ENCODE data around the gene PLEKHH1. TPM values are rescaled to one million over a fixed set of nuclear protein-coding genes. Genes with fewer than 3 reads are reported as not detected.

The PLEKHH1 gene
- total and polyA plus RNA-seq, 3 experiments from 2014 or later = 0.77 to 0.86 TPM; not detected in 1

DNA sequence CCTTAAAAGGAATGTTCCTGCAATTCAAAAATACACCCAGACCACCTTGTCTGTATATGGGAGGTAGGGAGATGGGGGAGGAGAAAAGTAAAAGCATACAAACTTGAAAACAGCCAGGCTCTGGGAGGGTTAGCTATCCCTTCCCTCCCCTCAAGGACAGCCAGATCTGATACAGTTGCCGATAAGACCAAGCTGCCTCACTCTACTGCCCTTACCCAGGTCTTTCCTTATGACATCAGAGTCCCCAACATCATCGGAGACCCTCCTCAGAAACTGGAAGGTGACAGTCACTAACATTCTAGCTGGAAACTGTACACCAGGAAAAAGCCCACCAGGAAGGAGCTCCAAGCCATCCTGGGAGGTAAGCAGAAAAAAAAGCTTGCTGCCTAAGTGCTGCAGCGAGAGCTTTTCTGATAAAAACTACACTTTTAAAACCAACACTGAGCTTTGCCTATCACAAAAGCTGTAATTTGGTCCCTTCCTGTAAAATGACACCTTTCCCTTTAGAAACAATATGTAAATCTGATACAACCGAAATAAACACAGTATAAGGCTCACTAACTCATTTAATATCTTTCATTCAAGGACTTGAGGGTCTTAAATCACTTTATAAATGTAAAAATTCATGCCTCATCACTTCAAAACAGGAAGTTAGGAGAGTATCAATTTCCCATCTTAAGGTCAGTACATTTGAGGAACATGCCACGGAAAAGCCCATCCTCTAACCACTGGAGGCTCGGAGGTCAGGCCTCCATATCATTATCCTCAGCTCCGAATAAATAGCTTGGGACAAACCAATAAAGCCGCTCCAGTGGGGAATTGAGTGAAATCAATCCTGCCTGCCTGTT lies 20.4 kb upstream of the PLEKHH1 start:
- Histone ChIP-seq H3K36me3 (ENCODE audit: insufficient read depth, low read length) (no peaks in the 10 kb centered on the region), H3K4me3 (ENCODE audit: low read length) (no peak overlapping the region), H3K27ac (ENCODE audit: low read depth, low read length) (no peak overlapping the region), H3K4me1 (ENCODE audit: insufficient read depth, low read length) (peaks cover 26% of the 10 kb centered on the region), H3K27me3 (ENCODE audit: insufficient read depth, low read length, poor library complexity, severe bottlenecking) (no peaks in the 10 kb centered on the region), H3K9me3 (ENCODE audit: low read length) (no peaks in the 10 kb centered on the region)
- Mint-ChIP-seq H3K4me3 (peak overlapping the region in 5 of 7 donors; percentile 7 to 96 (median 93)), H3K27ac (peak overlapping the region; percentile 74 to 98 (median 91)), H3K27me3 (peaks cover 0 to 1% of the 10 kb centered on the region in 2 donors), H3K36me3 (peaks cover 0 to 4% (median 2%) of the 10 kb centered on the region in 3 donors), H3K9me3 (no peaks in the 10 kb centered on the region), H3K4me1 (peaks cover 24 to 48% (median 38%) of the 10 kb centered on the region in 3 donors)
- DNase-seq = no peak
- CTCF ChIA-PET = interaction anchor here (0.6 to 3.2 kb wide), 8 partner anchors 12 to 192 kb away, joined by 3 to 16 read pairs (median 5); partner anchors contain the start of genes ATP6V1D and EIF2S1
- POLR2A ChIA-PET = no interaction called here

DNA sequence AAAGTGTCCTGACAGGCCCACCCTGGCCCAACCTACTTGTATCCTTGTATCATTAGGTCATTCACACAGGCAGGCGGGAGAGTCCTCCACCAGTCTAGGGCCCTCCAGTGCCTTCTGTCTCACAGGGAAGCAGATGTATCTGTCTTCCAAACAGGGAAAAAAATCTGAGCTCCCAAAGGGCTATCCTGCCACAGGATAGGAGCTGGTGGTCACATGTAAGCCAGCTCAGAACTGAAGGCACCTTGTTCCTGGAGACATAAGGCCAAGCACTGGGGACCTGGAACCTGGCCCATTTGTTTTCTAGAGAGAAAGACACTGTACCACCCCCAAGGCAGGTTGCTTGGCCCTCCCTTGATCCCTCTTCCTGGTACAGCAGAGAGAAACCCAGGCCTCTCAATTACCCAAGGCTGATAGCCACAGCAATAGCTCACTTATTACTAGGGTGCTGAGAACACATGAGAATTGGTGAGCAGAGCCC lies 19.4 kb upstream of the PLEKHH1 start:
- CTCF ChIA-PET = interaction anchor here (1.1 to 3.2 kb wide), 7 partner anchors 11 to 86 kb away, joined by 3 to 16 read pairs (median 3); partner anchors contain the start of genes PIGH and TMEM229B
- H3K4me3 Mint-ChIP-seq = peak overlapping the region; percentile 93 to 98 (median 95)

DNA sequence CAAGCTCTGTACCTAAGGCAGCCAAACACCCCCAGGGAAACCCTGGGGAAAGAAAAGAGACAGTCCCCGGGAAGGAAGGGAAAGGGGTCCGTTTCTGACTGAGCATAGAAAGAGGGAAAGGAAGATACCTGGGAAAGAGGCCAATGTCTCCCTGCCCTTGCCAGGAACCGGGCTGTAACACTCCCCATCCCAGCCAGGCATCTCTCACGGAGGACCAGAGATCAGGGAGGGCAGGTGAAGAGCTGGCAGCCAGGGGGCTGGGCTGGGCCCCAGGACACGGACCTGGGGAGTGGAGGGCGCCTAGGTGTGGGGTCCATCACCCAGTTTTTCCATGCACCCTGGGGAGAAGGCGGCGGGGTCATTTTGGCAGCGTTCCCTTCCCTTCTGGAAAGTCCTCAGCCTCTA lies 18.9 kb upstream of the PLEKHH1 start:
- ChIA-PET CTCF (interaction anchor here (1.1 to 3.2 kb wide), 5 partner anchors 11 to 87 kb away, joined by 3 to 16 read pairs (median 3); partner anchors contain the start of genes PIGH and TMEM229B), POLR2A (interaction anchor here (1.5 kb wide), 1 partner anchor 25 kb away, joined by 3 read pairs; the partner anchor contains the start of gene TMEM229B)
- H3K4me3 Mint-ChIP-seq = peak overlapping the region; percentile 93 to 98 (median 95)
- H3K4me1 Mint-ChIP-seq = peaks cover 24 to 43% (median 38%) of the 10 kb centered on the region in 3 donors
- Histone ChIP-seq H3K4me1 (ENCODE audit: insufficient read depth, low read length) (peaks cover 26% of the 10 kb centered on the region), H3K4me3 (ENCODE audit: low read length) (peak overlapping the region; percentile 74), H3K27me3 (ENCODE audit: insufficient read depth, low read length, poor library complexity, severe bottlenecking) (no peaks in the 10 kb centered on the region), H3K36me3 (ENCODE audit: insufficient read depth, low read length) (no peaks in the 10 kb centered on the region), H3K9me3 (ENCODE audit: low read length) (no peaks in the 10 kb centered on the region), H3K27ac (ENCODE audit: low read depth, low read length) (peak overlapping the region; percentile 73)
- H3K27ac Mint-ChIP-seq = peak overlapping the region; percentile 90 to 98 (median 92)
- H3K27me3 Mint-ChIP-seq = peaks cover 0 to 1% of the 10 kb centered on the region in 2 donors
- no peaks in the 10 kb centered on the region for H3K9me3 Mint-ChIP-seq
- H3K36me3 Mint-ChIP-seq = peaks cover 0 to 2% (median 0%) of the 10 kb centered on the region in 3 donors
- DNase-seq = no peak

More for the DNA sequence above, 19.4 kb upstream of the PLEKHH1 start:
- peaks cover 26% of the 10 kb centered on the region for H3K4me1 ChIP-seq (ENCODE audit: insufficient read depth, low read length)
- no peak overlapping the region for H3K4me3 ChIP-seq (ENCODE audit: low read length)
- H3K27ac ChIP-seq (ENCODE audit: low read depth, low read length) = no peak overlapping the region
- Mint-ChIP-seq H3K4me1 (peaks cover 24 to 48% (median 38%) of the 10 kb centered on the region in 3 donors), H3K9me3 (no peaks in the 10 kb centered on the region), H3K27me3 (peaks cover 0 to 1% of the 10 kb centered on the region in 2 donors), H3K36me3 (peaks cover 0 to 2% (median 1%) of the 10 kb centered on the region in 3 donors), H3K27ac (peak overlapping the region; percentile 89 to 98 (median 92))
- H3K36me3 ChIP-seq (ENCODE audit: insufficient read depth, low read length) = no peaks in the 10 kb centered on the region
- H3K9me3 ChIP-seq (ENCODE audit: low read length) = no peaks in the 10 kb centered on the region
- POLR2A ChIA-PET = no interaction called here
- DNase-seq = no peak
- no peaks in the 10 kb centered on the region for H3K27me3 ChIP-seq (ENCODE audit: insufficient read depth, low read length, poor library complexity, severe bottlenecking)

DNA sequence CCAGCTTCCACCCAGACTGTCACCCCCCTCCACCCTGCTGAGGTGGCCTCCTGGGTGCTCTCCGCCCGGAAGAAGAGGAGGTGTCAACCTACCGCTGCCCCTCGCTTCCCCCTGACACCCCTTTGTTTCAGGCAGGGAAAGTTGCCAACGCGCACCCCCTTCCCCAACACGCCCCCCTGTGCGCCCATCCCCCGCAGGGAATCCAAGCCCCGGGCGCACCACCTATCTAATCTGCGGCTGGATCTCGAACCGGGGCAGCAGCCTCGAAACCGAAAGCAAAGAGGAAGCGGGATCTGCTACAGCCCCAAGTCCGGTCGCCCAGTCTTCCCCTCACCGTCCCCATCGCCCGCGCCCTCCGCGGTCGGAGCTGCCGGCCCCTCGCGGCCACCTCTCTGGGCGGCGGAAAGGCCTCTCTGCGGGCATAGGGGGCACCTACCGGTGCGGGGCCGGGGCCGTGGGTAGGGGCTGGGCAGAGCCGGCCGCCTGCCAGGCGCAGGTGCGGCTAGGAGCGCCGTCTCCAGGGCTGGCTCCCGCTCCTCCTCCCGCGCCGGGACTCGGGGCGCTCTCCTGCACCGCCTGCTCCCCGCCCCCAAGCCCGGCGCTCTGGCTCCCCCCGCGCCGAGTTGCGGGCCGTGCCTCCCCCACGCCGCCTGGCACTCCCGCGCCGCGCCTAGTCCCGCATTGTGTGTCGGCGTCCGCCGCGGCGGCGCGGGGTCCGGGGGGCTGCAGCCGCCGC lies 18.3 kb upstream of the PLEKHH1 start:
- ChIA-PET POLR2A (interaction anchor here (1.2 to 1.5 kb wide), 2 partner anchors 26 to 27 kb away, joined by 3 read pairs; partner anchors contain the start of gene TMEM229B), CTCF (interaction anchor here (1.1 to 3.2 kb wide), 5 partner anchors 11 to 87 kb away, joined by 3 to 16 read pairs (median 3); partner anchors contain the start of genes PIGH and TMEM229B)
- H3K27ac ChIP-seq (ENCODE audit: low read depth, low read length) = peak overlapping the region; percentile 73
- H3K27ac Mint-ChIP-seq = peak overlapping the region; percentile 90 to 98 (median 92)
- peaks cover 0 to 1% of the 10 kb centered on the region in 2 donors for H3K27me3 Mint-ChIP-seq
- peaks cover 26% of the 10 kb centered on the region for H3K4me1 ChIP-seq (ENCODE audit: insufficient read depth, low read length)
- peak; percentile 34 to 75 (median 54) for DNase-seq
- H3K4me3 ChIP-seq (ENCODE audit: low read length) = peak overlapping the region; percentile 74
- H3K36me3 ChIP-seq (ENCODE audit: insufficient read depth, low read length) = no peaks in the 10 kb centered on the region
- H3K36me3 Mint-ChIP-seq = peaks cover 0 to 2% (median 0%) of the 10 kb centered on the region in 3 donors
- H3K27me3 ChIP-seq (ENCODE audit: insufficient read depth, low read length, poor library complexity, severe bottlenecking) = no peaks in the 10 kb centered on the region
- peaks cover 24 to 42% (median 38%) of the 10 kb centered on the region in 3 donors for H3K4me1 Mint-ChIP-seq
- H3K4me3 Mint-ChIP-seq = peak overlapping the region; percentile 93 to 98 (median 95)
- no peaks in the 10 kb centered on the region for H3K9me3 ChIP-seq (ENCODE audit: low read length)
- H3K9me3 Mint-ChIP-seq = no peaks in the 10 kb centered on the region

DNA sequence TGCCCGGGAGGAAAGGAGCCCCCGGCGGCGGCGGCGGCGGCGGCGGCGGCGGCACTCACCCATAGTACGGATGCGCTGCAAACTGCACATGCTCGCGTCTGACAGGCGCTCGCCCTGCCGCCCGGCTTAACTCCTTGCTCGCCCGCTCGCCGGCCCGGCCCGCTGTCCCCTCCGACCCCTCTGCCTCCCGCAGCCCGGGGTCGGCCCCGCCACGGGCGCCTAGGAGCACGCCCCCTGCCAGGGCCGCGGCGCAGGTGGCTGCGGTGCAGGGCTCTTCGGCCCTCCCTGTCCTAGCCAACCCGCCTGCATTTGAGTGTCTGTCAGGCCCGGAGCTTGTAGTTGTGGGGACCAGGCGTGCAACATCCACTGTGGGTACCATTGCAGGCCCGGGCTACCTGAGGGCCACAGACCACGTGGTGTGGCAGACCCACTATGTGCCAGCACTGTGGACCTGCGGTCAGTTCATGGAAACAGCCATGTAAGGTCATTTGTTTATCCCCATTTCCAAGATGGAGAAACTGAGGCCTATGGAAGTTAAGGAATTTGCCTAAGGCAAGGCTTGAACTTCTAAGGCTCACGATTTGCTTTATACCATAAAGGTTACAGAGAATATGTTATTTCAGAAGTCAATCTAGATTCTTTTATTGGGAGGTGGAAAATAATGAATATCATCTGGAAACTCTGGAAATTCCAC lies 17.6 kb upstream of the PLEKHH1 start:
- peak overlapping the region; percentile 82 to 98 (median 95) for H3K4me3 Mint-ChIP-seq
- H3K27ac ChIP-seq (ENCODE audit: low read depth, low read length) = peak overlapping the region; percentile 73
- CTCF ChIA-PET = interaction anchor here (1.1 to 1.2 kb wide), 2 partner anchors 8 to 11 kb away, joined by 3 to 5 read pairs; no protein-coding TSS in a partner anchor

DNA sequence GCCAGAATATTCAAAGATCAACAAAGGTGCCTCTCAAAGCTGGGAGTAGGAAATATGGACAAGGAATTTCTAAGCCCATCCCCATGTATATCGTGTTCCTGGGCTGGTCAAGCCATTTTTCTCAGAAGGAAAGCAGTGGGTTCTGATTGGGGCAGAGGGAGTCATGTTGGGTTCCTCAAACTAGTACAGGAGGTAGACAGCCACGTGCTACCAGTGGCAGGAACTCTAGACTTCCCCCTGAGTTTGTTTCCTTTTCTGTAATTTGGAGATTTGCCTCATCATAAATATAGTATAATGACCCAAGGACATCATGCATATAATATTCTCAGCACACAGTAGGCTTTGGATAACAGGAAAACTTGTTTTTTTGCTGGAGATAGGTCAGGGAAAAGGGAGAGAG lies 16.4 kb upstream of the PLEKHH1 start:
- H3K9me3 ChIP-seq (ENCODE audit: low read length) = no peaks in the 10 kb centered on the region
- peaks cover 0 to 2% (median 1%) of the 10 kb centered on the region in 3 donors for H3K36me3 Mint-ChIP-seq
- H3K9me3 Mint-ChIP-seq = no peaks in the 10 kb centered on the region
- H3K4me1 ChIP-seq (ENCODE audit: insufficient read depth, low read length) = peaks cover 26% of the 10 kb centered on the region
- peaks cover 24 to 42% (median 28%) of the 10 kb centered on the region in 3 donors for H3K4me1 Mint-ChIP-seq
- peak overlapping the region in 7 of 8 donors; percentile 7 to 88 (median 64) for H3K27ac Mint-ChIP-seq
- H3K27me3 Mint-ChIP-seq = peaks cover 2 to 8% of the 10 kb centered on the region in 2 donors
- no peaks in the 10 kb centered on the region for H3K27me3 ChIP-seq (ENCODE audit: insufficient read depth, low read length, poor library complexity, severe bottlenecking)
- ChIA-PET CTCF (interaction anchor here (1.0 to 1.2 kb wide), 4 partner anchors 9 to 29 kb away, joined by 3 to 7 read pairs (median 4); partner anchors contain the start of gene TMEM229B), POLR2A (no interaction called here)
- H3K4me3 Mint-ChIP-seq = peak overlapping the region; percentile 24 to 96 (median 66)
- no peaks in the 10 kb centered on the region for H3K36me3 ChIP-seq (ENCODE audit: insufficient read depth, low read length)
- H3K4me3 ChIP-seq (ENCODE audit: low read length) = no peak overlapping the region
- H3K27ac ChIP-seq (ENCODE audit: low read depth, low read length) = no peak overlapping the region
- DNase-seq = no peak

More for the DNA sequence above, 17.6 kb upstream of the PLEKHH1 start:
- no peaks in the 10 kb centered on the region for H3K27me3 ChIP-seq (ENCODE audit: insufficient read depth, low read length, poor library complexity, severe bottlenecking)
- H3K9me3 Mint-ChIP-seq = no peaks in the 10 kb centered on the region
- H3K27me3 Mint-ChIP-seq = peaks cover 0 to 1% of the 10 kb centered on the region in 2 donors
- H3K27ac Mint-ChIP-seq = peak overlapping the region; percentile 7 to 87 (median 58)
- H3K36me3 ChIP-seq (ENCODE audit: insufficient read depth, low read length) = no peaks in the 10 kb centered on the region
- POLR2A ChIA-PET = interaction anchor here (1.2 to 1.5 kb wide), 2 partner anchors 27 to 28 kb away, joined by 3 read pairs; partner anchors contain the start of gene TMEM229B
- H3K4me1 ChIP-seq (ENCODE audit: insufficient read depth, low read length) = peaks cover 26% of the 10 kb centered on the region
- no peaks in the 10 kb centered on the region for H3K9me3 ChIP-seq (ENCODE audit: low read length)
- DNase-seq = peak in 1 of 5 donors; percentile 51
- H3K4me1 Mint-ChIP-seq = peaks cover 24 to 42% (median 35%) of the 10 kb centered on the region in 3 donors
- peak overlapping the region; percentile 59 for H3K4me3 ChIP-seq (ENCODE audit: low read length)
- H3K36me3 Mint-ChIP-seq = peaks cover 0 to 2% (median 0%) of the 10 kb centered on the region in 3 donors

Data from CD8-positive, alpha-beta memory T cell (primary cell).